HG02981 (cell line): ENCODE results near the gene DNAJC27.

ENCODE experiments used
- ATAC-seq: cut with Tn5 transposase; IDR thresholded peaks from one replicate; pipeline ENCODE4 v1.9.1; 2021; ENCODE audit warnings: mild to moderate bottlenecking, moderate library complexity; ENCODE audit not compliant: unreplicated experiment

DNAJC27 gene

DNA sequence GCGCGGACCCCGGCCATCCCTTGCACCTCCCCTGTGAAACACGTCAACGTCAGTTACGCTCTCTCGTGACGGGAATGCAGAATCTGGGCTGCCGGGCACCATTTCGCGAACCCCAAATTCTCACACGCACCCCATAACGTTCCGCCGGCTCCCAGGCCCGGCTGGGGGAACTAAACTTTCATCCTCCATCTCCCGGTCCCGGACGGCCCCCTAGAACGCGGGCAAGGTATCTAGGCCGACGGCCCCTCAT, 544 bp downstream of the DNAJC27 start:
- no peak for ATAC-seq

DNA sequence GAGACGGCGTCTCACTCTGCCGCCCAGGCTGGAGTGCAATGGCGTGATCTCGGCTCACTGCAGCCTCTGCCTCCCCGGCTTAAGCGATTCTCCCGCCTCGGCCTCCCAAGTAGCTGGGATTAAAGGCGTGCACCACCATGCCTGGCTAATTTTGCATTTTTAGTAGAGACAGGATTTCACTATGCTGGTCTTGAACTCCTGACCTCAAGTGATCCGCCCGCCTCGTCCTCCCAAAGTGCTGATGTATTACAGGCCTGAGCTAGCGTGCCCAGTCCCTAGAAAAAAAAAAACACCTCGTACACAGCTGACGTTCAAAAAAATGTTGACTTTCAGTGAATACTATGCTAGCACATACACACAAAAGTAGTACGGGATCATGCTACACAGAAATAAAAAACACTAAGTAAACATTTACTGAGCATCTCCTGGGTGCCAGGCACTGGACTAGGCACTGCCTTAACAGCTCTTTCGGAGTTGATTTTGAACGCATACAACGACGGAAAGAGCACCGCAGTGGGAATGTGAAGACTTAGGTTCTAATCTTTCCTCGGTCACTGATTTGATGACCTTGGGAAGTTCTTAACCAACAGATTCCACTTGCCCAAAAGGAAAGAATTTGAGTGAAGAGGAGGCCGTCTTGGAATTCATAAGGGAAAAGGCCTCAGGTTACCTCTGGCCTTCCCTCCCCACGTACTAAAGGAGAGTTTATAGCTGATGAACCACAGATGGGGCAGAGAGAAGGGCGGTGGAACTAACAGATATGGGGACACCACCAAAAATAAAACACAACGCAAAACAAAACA, 1.1 kb downstream of the DNAJC27 start:
- no peak for ATAC-seq

DNA sequence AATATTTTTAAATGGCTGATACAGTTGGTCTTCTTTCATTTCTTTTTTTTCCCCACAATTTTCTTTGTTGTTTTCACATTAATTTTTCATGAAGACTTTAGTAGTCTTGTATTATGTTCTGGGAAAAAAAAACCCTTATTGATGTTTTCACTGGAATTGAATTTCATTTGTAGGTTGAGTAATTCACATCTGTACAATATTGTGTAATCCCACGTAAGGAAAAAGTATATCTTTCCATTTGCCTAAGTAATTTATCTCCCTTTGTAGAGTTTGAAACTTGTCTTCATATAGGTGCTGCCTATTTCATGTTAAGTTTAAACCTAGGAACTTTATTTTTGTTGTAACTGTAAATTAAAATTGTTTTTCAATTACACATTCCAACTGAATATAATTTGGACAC, 2.0 kb downstream of the DNAJC27 start:
- ATAC-seq: no peak

DNA sequence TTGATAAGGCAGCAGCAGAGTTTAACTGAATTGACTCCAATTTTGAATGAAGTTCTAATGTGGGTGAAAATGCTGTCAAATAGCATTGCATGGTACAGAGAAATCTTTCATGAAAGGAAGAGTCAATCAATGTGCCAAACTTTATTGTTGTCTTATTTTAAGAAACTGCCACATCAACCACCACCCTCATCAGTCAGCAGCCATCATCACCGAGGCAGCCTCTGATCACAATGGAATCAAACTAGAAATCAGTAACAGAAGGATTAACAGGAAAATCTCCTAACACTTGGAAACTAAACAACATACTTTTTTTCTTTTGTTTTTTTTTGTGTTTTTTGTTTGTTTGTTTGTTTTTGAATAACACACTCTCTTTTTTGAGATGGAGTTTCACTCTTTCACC, 9.9 kb downstream of the DNAJC27 start:
- no peak for ATAC-seq

DNA sequence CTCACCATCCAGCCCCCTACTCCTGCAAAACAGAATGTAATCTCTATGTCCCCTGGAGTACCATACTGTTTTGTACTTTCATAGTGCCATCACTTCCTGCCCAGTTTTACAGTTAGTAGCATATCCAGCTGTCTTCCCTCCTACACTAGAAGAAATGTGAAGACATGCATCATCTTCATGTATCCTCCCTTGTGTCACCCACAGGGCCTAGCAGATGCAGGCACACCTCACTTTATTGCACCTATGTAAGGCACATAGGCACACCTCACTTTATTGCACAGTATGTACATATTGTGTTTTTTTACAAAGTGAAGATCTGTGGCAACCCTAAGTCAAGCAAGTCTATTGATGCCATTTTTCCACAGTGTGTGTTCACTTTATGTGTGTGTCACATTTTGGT, 12.0 kb downstream of the DNAJC27 start:
- ATAC-seq: no peak

DNA sequence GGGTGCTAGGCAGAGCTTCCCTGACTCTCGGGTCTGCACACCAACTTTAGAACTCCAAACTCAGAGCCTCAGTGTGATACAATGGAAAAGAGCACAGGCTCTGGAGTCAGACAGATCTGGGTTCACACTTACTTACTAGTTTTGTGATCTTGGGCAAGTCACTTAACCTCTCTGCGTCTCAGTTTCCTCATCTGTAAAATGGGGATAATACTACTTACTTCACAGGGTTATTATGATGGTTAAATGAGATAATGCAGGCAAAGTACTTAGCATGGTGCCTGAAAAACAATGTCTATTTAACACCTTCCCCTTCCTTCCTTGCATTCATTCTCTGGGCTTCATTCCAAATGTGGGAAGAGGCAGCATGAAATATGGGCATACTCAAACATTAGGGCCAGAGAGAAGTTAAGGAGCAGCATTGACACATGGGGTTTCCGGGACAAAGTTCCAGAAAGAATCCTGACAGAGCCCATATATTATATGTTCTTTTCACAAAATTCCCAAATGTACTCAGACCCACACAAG, 13.3 kb downstream of the DNAJC27 start:
- ATAC-seq: no peak

DNA sequence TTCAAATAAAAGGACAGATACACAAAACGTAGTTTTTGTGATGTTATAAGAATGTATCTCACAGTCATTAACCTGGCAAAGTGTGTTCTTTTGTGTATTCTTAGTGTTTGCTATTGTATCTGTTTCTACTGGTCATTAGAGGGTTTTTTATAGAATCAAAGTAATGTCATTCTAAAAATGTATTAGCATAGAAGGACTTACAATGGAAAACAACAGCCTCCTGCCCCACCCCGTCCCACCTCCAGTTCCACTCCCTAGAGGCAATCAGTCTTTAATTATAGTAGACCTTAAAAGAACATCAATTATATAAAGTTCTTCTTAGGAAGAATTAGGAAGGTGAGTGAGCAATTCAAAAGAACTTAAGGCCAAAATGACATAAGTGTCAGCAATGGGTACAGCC, 13.8 kb downstream of the DNAJC27 start:
- no peak for ATAC-seq

DNA sequence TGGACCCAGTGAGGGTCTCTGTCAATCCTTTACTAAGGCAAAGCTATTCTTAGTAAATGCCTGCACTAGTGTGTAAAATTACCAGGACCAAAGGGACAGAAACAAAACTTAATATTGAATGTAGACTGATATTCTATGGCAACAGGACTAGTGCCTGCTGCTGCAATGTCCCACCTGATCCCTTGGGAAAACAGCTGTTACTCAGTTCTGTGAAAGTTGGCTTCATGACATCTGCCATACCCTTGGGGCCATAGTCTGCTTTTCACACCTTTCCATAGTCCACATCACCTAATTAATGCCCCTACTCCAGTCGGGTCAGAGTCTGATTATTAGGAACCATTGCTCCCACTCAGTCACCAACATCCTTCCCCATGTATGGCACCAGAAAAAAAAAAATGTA, 14.5 kb downstream of the DNAJC27 start:
- ATAC-seq: no peak

DNA sequence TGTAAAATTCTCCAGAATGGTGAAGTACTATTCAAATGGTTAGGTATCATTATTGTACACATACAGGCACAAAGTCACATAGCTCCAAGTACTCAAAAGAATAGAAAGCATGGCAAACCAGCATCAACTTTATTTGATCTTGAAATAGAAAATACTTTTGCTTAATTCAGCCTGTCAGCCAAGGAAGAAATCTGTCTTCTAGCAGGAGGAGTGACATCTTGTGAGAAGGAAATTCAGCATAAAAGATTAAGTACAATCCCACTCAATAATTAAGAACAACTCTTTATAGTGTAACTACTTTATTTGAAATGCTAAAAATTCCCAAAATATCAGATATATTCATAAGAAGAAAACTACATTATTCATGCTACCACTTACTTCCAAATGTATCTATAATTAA, 15.8 kb downstream of the DNAJC27 start:
- ATAC-seq: no peak

DNA sequence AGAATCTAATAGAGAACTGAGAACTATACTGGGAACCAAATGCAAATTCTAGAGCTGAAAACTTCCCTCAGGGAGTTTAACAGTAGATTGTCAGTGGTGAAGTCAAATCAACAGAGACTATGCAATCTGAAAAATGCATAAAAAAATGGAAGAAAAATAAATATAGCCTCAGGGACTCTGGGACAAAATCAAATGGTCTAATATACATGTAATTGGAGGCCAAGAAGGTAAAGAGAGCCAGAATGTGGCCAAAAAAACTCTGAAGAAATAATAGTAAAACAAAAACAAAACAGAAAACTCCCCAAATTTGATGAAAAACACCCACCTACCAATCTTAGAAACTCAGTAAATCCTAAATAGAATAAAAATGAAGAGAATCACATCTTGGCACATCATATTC, 16.5 kb downstream of the DNAJC27 start:
- ATAC-seq: no peak

DNA sequence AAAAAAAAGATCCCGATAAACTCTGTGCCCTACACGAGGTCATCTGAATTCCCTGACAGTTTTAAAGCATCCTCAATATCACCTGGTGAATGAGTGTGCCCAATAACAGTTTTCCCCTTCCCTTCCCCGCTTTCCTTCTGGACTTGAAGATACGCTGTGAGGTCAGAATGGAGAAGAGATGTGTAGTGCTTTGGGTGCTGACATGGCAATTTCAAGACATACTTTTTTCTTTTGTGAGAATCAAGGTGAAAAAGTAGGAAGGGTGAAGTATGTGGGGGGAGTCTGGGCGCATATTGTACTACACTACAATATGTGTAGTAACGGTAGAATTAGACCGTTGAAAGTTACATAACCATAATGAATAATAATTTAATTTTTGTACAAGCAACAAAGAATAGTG, 21.7 kb downstream of the DNAJC27 start:
- no peak for ATAC-seq

DNA sequence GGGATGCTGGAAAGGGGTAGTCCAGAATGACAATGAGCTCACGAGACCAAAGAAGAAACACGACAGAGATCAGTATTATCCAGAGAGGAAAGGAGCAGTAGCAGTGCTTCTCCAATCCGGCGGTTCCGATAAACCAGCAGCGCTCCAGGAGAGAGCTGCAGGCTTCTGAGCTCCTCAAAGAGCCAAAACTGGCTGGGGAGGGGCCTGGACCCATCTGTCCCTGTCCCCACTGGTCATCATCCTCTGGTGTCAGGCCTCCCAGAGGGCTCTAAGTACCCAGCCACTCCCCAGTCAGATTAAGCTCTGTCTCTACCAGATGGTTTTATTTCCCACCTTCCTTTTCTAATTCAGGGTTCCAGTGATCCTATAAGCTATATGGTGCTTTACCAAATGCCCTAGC, 23.2 kb downstream of the DNAJC27 start:
- no peak for ATAC-seq

DNA sequence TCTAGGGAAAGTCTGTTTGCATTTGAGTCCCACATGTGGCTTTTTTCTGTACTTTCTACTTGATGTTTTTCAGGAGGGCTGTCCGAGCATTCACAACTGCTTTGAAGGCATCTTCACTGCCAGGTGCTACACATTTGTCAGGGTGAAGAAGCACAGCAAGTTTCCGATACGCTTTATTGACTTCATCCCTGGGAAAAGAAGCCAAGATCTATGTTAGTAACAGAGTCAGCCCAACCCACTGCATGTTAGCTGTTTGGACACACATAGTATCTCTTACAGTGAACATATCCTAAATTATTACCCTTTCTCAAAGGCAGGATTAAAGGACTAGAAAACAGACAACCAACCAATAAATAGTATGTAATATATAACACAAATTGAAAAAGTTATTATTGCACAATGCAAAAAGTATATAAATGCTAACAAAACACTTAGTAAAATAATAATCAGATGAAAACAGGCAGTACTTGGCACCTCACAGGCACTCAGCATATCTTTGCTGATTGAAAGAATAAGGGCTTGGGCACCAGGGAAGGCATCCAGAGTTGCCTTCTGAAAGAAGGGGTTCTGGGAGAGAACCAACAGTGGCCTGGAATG, 24.1 kb downstream of the DNAJC27 start:
- ATAC-seq: no peak

DNA sequence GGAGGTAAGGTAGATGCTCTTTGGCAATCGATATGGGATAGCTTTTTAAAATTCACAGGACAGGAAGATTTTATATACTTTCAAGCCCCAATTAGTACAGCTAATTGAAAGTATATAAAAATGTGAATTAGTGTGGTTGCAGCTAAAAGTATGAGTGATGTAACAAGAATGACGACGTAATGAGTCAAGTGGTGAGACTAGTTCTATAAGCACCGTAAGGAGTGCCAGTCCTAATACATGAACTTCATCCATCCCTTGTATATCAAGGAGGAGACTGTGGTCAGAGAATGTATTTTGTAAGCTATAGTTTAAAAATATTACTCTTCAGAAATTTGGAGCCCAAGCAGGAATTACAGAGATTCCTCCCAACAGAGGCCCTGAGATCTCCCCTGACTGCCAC, 25.8 kb downstream of the DNAJC27 start:
- no peak for ATAC-seq

DNA sequence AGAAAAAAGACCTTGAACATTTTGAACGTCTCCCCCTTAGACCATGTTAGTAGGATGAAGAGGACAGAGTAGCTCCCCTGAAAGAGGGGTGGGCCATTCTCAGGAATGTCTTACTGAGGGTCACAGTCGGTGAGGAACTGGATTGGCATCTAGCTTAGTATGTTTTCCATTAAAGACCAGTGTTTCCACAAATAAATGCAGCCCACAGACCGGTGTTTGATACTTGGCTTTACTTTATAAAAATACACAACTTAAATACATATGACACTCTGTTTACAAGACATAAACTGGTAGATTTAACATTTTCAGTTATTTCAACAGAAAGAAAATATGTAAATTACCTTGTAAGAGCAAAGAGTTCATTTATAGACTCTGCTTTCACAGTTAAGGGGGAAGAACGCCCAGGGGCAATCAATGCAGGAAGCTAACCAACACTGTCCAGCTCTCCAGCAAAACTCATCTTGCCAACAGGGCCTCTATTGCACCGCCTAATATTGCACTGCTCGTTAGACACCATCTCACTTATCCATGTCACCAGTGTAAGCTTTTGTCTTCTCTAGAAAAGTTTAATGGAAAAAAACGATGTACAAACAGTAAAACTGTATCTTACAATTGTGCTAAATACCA, 28.2 kb downstream of the DNAJC27 start:
- ATAC-seq: no peak

DNA sequence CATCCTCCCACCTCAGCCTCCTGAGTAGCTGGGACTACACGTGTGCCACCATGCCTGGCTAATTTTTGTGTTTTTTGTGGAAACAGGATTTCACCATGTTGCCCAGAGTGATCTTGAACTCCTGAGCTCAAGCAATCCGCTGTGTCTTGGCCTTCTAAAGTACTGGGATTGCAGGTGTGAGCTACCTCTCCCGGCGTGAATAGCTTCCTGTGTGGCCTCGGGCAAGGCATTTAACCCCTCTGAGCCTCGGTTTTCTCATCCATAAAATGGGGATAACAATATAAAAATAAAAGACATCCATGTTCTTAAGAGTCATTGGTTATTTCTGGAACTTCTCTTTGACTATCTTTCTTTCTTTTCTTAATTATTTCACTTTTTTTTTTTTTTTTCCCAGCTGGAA, 32.4 kb downstream of the DNAJC27 start:
- ATAC-seq: no peak

DNA sequence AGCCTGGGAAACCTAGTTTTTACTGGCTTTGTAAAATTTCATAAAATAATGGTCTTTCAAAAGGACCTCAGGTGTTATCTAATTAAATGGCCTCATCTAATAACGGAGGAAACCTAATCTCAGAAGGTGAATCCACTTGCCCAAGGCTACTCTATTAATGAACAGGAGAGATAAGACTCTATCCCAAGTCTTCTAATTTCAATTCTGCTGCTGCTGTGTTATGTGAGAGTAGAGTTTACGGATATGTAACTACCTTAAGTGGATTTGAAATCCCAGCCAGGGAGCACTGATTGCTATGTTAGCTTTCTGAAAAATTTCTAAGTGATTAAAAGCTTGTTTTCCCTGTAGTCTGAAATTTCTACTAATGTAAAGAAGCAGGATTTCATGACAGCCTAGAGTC, 34.5 kb downstream of the DNAJC27 start:
- no peak for ATAC-seq

DNA sequence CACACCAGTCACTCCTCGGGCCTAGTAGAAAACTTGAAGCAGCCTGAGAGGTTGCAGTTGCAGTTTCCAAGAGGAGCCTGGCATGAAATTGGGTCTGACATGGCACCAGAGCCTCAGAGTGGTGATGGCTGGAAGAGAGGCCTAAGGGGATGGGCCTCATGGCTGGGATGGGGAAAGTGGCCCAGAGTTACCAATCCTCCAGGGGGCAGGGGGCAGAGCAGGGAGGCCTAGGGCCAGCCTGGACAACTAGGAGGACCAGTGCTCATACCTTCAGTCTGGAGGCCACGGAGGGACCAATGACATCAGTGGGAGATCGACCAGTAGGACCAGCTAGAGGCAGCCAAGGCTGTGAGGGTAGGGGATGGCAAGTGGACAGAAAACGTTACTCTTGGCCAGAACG, 36.6 kb downstream of the DNAJC27 start:
- no peak for ATAC-seq

DNA sequence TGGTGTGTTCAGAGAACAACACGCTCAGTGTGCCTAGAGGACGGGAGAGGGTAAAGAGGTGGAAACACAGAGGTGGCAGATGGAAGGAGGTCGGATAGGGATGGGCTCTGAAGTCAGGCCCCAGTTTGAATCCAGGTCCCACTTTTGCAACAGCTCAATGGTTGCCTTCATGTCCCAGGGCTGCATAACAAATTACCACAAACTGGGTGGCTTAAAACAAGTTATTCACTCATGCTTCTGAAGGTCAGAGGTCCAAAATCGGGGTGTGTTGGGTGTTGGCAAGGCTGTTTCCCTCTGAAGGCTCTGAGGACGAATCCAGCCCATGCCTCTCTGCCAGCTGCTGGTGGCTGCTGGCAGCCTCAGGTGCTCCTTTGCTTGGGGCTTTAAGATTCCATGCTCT, 39.0 kb downstream of the DNAJC27 start:
- ATAC-seq: no peak

DNA sequence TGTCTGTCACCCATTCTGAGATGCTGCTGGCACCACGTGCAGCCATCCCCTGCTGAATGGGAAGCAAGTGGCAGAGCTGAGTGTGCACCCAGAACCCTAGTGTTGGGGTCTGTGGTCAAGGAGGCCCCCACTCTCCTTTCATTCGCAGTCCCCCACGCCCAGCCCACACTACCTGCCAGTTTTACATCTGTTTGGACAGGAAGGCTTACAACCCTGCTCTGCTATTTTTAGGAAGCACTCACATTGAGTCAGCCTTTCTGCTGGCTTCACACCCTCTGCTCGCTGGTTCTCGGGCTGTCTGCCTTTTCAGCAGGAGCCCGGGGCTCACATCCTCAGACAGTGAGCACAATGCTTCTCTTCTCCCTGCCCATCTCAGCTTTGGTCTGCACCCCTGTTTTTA, 41.0 kb downstream of the DNAJC27 start:
- peak; percentile 66 for ATAC-seq

DNA sequence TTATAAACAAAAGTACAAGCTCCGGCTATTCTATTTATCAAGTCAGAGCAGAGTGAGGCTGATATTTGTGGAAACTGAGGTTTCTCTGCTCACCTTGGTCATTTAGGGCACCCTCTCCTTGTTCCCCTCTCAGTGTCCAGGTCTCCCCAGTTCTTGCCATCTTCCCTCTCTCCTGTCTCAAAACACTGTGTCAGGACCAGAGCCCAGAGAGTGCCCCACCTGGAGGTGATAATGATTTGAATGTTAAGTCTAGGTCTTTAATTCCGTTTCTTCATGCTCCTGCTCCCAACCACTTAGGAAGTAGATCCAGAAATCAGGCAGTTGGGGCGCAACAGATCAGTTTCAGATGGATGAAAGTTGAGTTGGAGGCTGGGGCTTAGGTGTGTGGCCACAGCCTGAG, 42.5 kb downstream of the DNAJC27 start:
- ATAC-seq: no peak

DNA sequence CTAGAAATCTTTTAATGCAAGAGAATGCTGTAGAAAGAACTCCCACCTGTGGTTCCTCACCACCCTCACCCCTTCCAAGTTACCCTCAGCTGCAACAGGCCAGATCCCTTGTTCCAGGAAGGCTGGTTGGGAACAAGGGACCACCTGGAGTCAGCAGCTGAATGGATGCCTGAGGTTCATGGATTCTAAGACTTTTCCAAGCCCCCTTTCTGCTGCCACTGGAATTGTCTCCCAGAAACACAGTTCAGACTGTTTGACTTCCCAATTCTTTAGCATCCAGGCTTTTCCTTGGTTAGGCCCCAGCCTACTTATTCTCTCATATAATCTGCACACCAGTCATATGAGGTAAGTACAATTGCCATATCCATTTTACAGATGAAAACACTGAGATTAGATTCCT, 43.7 kb downstream of the DNAJC27 start:
- no peak for ATAC-seq
